H1 (cell line): Measurements from ENCODE around the gene CFL2. TPM values are rescaled to one million over a fixed set of nuclear protein-coding genes. Genes with fewer than 3 reads are reported as not detected.

ENCODE experiments used
- JUN ChIP-seq: IDR thresholded peaks from 2 replicates; pipeline ENCODE4 v1.6.1; 2011; ENCODE audit warnings: low read depth, mild to moderate bottlenecking, improper control_type of control experiment, low read length
- KDM4A ChIP-seq: IDR thresholded peaks from one replicate; pipeline ENCODE4 v1.7.1; 2012; ENCODE audit warnings: low read depth, mild to moderate bottlenecking, moderate library complexity, low read length, inconsistent platforms; ENCODE audit not compliant: severe bottlenecking
- PHF8 ChIP-seq: fragments of 200-600 bp; sonication (generic); conservative IDR thresholded peaks from 2 replicates; pipeline ENCODE4 v1.7.1; 2012; ENCODE audit warnings: low read depth, mild to moderate bottlenecking, inconsistent platforms, low read length, moderate library complexity
- POLR2A ChIP-seq, 2 experiments: IDR thresholded peaks; 1 replicate in 1 of 2; 2 replicates in 1 of 2; pipeline ENCODE4 v1.6.1; 2011; ENCODE audit warnings: low read depth in 2 of 2, low read length in 2 of 2, mild to moderate bottlenecking in 2 of 2; ENCODE audit errors: control extremely low read depth in 1 of 2
- RXRA ChIP-seq: IDR thresholded peaks from 2 replicates; pipeline ENCODE4 v1.6.1; 2011; ENCODE audit warnings: low read depth, mild to moderate bottlenecking, low read length, moderate library complexity; ENCODE audit not compliant: insufficient read depth
- SP1 ChIP-seq: IDR thresholded peaks from 2 replicates; pipeline ENCODE4 v1.6.1; 2011; ENCODE audit warnings: low read depth, low read length
- SUZ12 ChIP-seq: fragments of 200-600 bp; sonication (generic); IDR thresholded peaks from 2 replicates; pipeline ENCODE4 v1.6.1; 2012; ENCODE audit warnings: mild to moderate bottlenecking, inconsistent platforms, low read length, moderate library complexity, mixed read lengths
- TAF7 ChIP-seq: optimal IDR thresholded peaks from 2 replicates; pipeline ENCODE3; 2011; ENCODE audit warnings: low read depth, mild to moderate bottlenecking, inconsistent platforms, low read length, moderate library complexity, borderline replicate concordance
- polyA plus RNA-seq, 7 experiments: library from polyadenylated mRNA; depleted of rRNA in 3 of 7; stranded (reverse) in 5 of 7; unstranded in 2 of 7; fragments of >200 nt in 5 of 7; fragments of 200-250 nt in 2 of 7; gene quantifications; 1 replicate in 5 of 7; 2 replicates in 1 of 7; 4 replicates in 1 of 7; pipeline versions ENCODE4 v1.2.1 to v1.2.3, GENCODE V29; 2011 to 2013; ENCODE audit warnings: missing spikeins in 2 of 7, mixed read lengths in 2 of 7
- total RNA-seq: library from RNA; stranded (reverse); fragmentation: NEBNext Ultra II Directional; extraction: Animal tissue kit (Norgen Biotek cat#: 25700); gene quantifications from 2 replicates; pipeline ENCODE4 v1.2.1, GENCODE V29; 2021
- TF ChIP-seq, protein P1 (sequence below): IDR thresholded peaks from 2 replicates; pipeline ENCODE4 v1.6.1; 2011; ENCODE audit warnings: low read depth, mild to moderate bottlenecking, low read length; ENCODE audit not compliant: insufficient read depth

Gene CFL2
- total and polyA plus RNA-seq, 2 of the 8 experiments (the other 6 are each of a cell fraction or from before 2014, with no cell fraction given): 9.7 to 20.5 TPM

DNA sequence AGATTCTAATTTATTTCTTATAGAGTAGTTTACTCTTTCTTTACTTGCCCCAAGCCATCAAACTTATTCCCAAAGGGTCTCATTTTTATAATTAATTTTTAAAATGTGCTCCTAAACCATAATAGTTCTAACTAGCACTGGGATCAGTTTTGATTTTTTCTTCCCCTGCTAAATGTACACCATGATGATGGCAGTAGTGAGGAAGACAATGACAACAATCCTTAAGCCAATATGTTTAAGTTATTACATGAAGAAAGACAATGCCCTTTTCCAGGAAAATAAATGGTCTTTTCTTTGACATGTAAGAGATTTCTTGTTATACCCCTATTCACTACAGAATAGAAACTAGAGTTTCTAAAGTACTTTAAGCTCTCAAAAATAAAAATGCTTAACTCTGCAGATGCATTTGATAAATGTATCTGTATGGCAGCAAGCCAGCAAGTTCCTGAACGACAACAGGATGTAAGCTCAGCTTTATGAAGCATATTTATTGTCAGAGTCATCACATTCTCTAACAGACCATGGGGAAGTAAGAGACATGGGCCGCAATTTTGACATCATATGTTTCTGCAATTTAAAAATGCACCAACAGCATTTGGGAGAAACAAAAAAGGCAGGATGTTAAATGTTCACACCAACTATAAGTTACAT is 48.5 kb downstream of the CFL2 start (continued):
- TF ChIP-seq KDM4A (no peak), RXRA (no peak), JUN (no peak), SUZ12 (no peak), POLR2A (IDR thresholded peaks at IDR 0.05; ENCODE audit: control extremely low read depth in 1 of 2, low read depth in 2 of 2, low read length in 2 of 2) (no peak), SP1 (no peak), TAF7 (no peak), PHF8 (no peak)
- TF ChIP-seq, protein P1, sequence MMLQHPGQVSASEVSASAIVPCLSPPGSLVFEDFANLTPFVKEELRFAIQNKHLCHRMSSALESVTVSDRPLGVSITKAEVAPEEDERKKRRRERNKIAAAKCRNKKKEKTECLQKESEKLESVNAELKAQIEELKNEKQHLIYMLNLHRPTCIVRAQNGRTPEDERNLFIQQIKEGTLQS: no peak
